Activated T-cell treated with anti-CD3 and anti-CD28 coated beads for 24 hours (primary cell): ENCODE results near the gene ELAPOR2.
A peak's percentile ranks its signal among the peaks of the same experiment; 100 is the strongest.
"Not testable (repeated sequence)": the region's sequence is repeated elsewhere in the genome, so short reads cannot be mapped to it uniquely, and the experiment has no call there.

Experiments
- DNase-seq: peaks from one replicate; pipeline ENCODE4 v3.0.0-alpha.2; 2020; ENCODE audit warnings: low read depth

Gene ELAPOR2, protein sequence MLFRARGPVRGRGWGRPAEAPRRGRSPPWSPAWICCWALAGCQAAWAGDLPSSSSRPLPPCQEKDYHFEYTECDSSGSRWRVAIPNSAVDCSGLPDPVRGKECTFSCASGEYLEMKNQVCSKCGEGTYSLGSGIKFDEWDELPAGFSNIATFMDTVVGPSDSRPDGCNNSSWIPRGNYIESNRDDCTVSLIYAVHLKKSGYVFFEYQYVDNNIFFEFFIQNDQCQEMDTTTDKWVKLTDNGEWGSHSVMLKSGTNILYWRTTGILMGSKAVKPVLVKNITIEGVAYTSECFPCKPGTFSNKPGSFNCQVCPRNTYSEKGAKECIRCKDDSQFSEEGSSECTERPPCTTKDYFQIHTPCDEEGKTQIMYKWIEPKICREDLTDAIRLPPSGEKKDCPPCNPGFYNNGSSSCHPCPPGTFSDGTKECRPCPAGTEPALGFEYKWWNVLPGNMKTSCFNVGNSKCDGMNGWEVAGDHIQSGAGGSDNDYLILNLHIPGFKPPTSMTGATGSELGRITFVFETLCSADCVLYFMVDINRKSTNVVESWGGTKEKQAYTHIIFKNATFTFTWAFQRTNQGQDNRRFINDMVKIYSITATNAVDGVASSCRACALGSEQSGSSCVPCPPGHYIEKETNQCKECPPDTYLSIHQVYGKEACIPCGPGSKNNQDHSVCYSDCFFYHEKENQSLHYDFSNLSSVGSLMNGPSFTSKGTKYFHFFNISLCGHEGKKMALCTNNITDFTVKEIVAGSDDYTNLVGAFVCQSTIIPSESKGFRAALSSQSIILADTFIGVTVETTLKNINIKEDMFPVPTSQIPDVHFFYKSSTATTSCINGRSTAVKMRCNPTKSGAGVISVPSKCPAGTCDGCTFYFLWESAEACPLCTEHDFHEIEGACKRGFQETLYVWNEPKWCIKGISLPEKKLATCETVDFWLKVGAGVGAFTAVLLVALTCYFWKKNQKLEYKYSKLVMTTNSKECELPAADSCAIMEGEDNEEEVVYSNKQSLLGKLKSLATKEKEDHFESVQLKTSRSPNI

GRCh38 chr7:87059525-87060287 is at the start of gene ELAPOR2:
TSS of gene ELAPOR2 (minus strand) at chr7:87059654. CDS start at chr7:87059513, 141 bp downstream.
- peak; percentile 75 for DNase-seq

GRCh38 chr7:87107949-87108776 is 48.7 kb upstream of the ELAPOR2 start:
- no peak for DNase-seq

GRCh38 chr7:87106974-87107612 is 47.6 kb upstream of the ELAPOR2 start:
- no peak for DNase-seq

DNA sequence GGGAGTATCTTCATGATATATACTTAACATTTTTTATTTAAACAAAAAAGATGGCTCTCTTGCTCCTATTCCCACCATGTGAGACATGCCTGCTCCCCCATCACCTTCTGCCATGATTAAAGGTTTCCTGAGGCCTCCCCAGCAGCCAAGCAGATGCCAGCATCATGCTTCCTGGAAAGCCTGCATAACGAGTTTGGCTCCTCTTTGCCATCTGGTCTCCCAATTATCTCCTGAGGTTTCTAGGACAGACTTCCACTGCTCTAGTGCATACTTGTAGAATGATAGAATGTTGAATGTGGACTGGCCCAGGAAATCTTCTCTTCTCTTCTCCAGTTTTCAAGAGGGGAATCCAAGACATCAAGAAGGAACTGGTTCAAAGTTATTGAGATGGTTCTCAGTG is 45.9 kb upstream of the ELAPOR2 start:
- DNase-seq, result no peak

GRCh38 chr7:87100326-87100725 is 40.9 kb upstream of the ELAPOR2 start:
- no peak for DNase-seq

- not testable (repeated sequence) for DNase-seq
Observed at GRCh38 chr7:87097375-87097774, 37.9 kb upstream of the ELAPOR2 start.

DNA sequence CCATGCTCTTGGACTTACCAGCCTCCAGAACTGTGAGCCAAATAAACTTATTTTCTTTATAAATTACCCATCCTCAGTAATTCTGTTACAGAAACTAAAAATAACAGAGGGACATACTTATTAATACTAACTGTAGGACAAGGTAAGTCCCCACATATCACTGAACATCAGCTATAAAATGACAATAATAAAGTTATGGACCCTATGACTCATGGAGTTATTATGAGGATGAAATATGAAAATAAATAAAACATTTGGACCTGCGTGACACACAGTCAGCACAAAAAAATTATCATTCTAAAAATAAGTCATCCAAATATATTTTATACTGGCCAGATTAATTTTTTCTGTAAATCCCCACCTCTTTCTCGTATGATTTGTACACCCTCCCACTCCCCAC is 34.9 kb upstream of the ELAPOR2 start:
- DNase-seq, result no peak

DNA sequence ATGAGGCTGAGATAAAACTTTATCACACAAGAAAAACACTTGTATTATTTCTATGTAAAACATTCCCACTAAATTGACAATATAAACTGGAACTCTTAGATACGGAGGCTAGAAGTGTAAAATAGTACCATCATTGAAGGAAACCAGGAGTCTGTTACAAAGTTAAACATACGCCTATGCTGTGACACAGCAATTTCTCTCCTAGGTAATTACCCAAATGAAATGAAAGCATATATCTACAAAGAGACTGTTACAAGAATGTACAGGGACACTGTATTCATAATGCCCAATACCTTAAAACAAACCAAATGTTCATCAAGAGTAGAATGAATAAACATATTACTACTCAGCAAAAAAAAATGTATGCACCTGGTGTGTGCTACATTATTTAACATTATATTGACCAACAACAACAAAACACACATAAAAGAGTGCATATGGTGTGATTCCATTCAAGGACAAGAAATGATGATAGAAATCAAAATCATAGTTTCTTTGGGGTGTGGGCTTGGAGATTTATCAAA is 33.2 kb upstream of the ELAPOR2 start:
- DNase-seq, result no peak

GRCh38 chr7:87091487-87092066 is 32.1 kb upstream of the ELAPOR2 start:
- no peak for DNase-seq

GRCh38 chr7:87083865-87084519 is 24.5 kb upstream of the ELAPOR2 start:
- no peak for DNase-seq

GRCh38 chr7:87082675-87083074 is 23.2 kb upstream of the ELAPOR2 start:
- DNase-seq, result no peak

GRCh38 chr7:87075671-87076404 is 16.4 kb upstream of the ELAPOR2 start:
- DNase-seq, result no peak

GRCh38 chr7:87067788-87068187 is 8.3 kb upstream of the ELAPOR2 start:
- no peak for DNase-seq

DNA sequence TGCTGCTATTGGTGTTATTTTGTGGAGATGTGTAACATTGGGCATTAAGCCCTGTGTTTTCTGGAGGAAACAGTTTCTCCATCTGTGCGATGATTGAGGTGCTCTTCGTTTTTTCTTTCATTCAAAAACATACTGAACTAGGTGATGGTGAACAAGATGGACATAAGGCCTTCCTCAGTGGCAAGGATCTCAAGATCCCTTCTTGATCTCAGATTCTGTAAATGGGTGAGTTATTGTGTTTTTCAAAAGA is 759 bp upstream of the ELAPOR2 start:
- DNase-seq, result no peak

GRCh38 chr7:87058744-87059524 is 520 bp downstream of the ELAPOR2 start:
- DNase-seq, result no peak

- DNase-seq, result no peak
Observed at GRCh38 chr7:87057210-87057609, 2.2 kb downstream of the ELAPOR2 start.

DNA sequence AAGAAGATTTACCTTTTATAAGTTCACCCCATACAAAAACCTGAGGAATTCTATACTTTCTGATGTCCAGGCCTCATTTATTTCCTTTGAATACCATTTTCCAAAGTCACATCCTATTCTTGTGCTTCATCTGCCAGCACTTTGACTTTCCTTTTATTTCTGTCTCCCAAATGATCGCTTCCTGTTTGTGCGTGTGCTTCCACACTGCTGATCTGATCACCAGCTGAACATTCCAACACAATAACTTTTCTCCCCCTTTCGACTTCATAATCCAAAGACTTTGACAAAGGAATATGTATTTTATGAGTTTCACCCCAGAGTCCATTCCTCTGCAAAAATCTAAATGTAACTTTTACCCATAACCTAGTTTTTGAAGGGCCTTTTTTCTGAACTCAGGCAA is 3.1 kb downstream of the ELAPOR2 start:
- DNase-seq, result no peak

GRCh38 chr7:87048839-87049238 is 10.6 kb downstream of the ELAPOR2 start:
- no peak for DNase-seq
